Stimulated activated CD8-positive, alpha-beta memory T cell treated with anti-CD3 and anti-CD28 coated beads, Interleukin-15, amount 100 ng/mL, for 1 hour (primary cell): ENCODE measurements around the gene ARID3C.

ENCODE experiments used
- DNase-seq: peaks from one replicate; pipeline ENCODE4 v3.0.0-alpha.2; 2020; ENCODE audit warnings: low read depth

Gene ARID3C

GRCh38 chr9:34627716-34628655 lies 880 bp downstream of the ARID3C start:
- DNase-seq = no peak

DNA sequence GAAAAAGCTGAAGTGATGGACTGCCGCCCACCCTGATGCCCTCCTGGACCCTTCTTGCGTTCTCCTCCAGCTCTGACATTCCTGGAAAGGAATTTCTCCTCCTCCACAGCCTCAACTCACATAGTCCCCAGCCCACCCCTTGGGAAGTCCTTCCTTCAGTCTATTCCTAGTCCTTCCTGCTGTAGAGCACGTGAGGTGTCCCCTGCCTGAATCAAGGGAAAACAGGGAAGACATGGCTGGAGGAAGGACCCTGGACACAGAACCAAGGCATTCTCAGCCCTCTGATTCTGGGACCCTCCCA lies 3.7 kb downstream of the ARID3C start:
- no peak for DNase-seq

- DNase-seq = no peak
Observed at GRCh38 chr9:34624475-34625185, 4.2 kb downstream of the ARID3C start.

DNA sequence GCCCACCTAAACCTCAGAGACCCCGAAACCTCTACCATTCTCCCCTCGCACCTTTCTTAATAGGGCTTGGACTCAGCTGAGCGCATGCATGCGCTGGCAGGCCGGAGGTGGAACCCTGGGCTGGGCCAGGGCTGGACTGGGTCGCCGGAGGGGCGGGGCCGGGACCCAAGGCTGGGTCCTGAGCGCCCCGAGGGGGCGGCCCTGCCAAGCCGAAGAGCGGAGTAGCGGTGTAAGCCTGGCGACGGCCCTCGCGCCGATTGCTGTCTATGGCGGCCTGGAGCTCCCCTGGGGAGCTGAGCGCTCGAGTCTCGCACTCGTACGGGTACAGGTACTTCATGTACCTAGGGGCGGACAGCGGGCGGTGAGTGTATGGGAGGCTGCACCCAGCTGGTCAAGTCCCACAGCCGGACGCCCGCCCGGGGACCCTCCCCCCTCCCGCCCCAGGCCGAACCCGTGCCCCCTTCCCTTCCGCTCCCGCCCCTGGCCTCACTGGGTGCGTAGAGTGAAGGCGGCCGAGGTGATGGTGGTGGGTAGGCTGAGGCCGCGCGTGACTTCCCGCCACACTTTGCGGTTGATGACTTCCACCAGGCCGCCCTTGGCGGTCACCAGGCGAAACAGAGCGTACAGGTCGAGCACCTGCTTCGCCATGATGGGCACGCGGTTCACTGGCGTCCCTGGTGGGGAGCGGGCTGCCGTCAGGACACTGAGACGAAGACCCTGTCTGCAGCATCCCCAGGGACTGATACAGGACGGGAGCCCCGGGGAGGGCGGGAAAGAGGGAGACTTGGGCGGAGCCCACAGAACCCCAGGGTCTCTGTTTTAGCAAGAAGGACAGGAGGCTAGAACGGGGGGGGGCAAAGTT lies 5.3 kb downstream of the ARID3C start:
- DNase-seq = no peak

DNA sequence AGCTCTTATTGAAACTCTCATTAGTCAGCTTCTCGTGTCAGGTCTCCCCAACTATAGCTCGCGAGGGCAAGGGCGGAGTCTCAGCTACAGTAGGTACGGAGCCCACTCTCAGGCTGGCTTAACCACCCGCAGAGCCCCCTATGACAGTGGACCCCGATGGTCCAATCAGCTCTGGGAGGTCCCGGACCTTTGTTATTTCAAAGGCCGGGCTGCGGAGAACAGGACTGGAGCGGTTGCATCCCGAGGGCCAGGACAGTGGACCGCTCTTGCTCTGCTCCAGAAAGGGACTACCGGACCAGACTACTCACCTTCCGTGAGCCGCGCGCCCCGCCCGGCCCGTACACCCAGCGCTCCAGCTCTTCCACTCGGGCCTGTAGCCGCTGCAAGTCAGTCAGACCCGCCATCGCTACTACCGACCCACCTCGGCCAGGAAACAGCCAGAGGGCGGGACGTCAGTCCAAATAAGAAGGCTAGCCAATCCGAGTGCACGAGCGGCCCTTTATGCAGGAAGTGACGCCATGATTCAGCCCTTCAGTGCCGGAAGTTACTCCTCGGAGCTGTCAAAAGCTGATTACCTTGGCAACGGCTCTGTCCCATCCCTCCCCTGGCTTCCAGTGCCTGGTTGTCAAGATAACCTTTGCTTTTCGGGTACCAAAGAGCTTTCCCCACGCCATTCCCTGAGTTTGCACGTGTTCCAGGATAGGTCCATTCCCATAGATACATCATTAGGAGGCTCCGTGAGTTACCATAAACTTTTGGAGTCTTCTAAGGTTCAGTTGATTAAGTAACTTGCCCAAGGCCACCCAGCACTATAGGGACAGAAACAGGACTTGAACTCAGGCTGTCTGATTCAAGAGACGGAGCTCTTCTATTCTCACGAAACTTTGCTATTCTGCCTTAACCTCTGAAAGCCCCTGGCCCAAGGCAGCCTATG lies 8.5 kb downstream of the ARID3C start, which contains the start of gene DCTN3:
TSS of gene DCTN3 (minus strand) at position 435 of the 934 bp plus-strand sequence. CDS start at position 404, 31 bp downstream.
- DNase-seq = peak; percentile 80

GRCh38 chr9:34615132-34615531 lies 13.7 kb downstream of the ARID3C start:
- no peak for DNase-seq

DNA sequence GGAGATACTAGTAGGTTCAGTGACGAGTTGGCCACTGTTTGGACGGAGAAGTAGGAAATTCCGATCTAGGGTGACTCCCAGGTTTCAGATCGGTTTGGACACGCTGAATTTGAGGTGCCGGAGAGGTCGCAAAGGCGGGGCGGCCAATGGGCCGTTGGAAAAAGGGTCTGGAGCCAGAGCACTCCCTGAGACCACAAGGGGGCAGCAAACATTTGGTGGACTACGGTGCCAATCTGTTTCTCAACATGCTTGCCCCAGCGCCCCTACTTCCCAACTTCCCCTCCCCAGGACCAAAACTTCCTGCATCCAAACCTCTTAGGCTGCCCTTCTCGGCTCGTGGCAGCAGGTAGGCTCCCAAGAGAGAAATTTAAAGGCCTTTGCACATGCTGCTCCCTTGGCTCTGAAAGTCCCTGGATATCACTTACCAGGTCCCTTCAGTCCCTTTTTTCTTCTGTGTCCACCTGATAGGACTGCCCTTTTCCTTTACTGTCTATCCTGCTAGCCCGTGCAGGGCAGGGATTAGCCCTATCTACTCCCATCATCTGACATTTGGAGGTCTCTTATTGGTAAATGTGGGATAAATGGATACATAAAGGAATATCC lies 16.0 kb downstream of the ARID3C start:
- DNase-seq = peak; percentile 51

- DNase-seq = peak; percentile 70
Observed at GRCh38 chr9:34611811-34612787, 16.8 kb downstream of the ARID3C start, which contains the start of gene RPP25L. Gene RPP25L, minus strand, starts transcription at chr9:34612097. Its CDS starts 801 bp downstream, at chr9:34611296.

DNA sequence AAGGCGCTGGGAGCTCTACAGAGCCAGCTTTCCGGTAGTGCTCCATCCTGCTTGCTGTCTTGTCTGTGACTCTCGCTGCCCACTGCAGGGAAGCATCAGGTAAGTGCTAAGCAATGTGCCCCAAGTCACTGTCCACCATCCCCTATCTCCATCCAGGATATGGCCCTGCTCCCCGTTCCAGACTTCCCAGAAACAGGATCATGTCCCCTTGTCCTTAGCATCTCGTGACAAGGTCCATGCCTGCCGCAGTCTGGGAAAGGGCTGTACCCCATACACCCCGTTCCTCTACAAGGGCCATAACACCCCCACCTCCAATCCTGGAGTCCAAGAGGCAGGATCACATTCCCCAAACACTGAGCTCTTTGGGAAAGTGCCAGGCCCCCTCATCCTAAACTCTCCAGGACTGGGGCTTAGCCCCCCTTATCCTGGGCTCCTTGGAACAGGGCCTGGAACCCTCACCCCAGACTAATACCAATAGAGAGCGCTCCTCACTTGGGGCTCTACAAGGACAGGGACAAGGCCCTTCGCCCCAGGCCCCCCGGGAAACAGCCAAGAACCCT lies 17.5 kb downstream of the ARID3C start:
- DNase-seq = no peak

DNA sequence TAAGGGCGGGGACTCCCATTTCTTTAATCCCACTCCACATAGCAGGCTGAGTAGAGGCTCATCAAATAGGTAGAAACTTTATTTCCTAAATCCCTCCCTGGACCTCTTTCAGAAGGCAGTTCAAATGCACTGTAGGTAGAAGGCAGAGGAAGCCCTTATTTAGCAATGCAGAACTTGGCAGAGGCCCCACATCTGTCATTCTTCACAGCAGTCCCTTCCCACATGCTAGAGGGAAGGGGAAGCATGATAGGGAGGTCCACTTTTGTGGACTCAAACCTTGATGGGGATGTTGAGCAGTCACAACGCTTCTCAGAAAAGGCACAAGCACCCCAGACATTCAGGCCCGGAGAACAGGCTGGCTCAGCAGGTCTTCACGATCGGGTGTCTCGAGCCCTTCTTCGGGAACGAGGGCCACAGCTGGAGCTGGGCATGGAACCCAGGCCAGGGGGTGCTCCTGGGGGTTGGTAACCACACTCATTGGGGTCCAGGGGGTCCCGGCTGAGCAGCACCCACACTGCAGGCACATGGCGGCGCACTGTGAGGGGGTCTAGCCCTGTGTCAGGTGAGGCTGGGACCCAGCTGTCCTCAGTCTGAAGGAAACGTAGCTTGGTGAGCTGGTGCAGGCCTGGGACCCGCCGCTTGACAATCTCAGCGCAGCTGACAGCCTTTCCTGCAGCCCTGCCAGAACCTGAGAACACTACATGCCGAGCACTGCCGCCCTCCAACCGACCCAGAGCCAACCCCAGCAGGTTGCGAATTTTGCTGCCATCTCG lies 18.2 kb downstream of the ARID3C start:
- no peak for DNase-seq

DNA sequence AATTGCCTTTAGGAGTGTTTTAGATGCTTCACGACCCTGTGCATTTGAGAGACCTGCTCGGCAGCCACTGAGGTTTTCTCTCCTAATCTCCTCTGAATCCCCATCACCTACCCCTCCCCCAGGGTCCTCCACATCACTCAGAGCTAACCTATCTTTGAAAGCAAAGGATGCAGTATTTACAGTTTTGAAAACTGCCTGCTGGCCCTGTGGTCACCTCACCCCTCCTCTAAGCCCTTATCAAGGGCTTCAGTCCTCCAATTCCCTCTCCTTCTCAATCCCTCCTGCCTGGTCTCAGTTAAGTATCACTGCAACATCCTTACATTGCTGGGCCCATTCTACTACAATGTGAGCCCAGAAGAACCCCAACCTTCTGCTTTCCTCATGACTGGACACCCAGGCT lies 21.5 kb downstream of the ARID3C start:
- DNase-seq = no peak

DNA sequence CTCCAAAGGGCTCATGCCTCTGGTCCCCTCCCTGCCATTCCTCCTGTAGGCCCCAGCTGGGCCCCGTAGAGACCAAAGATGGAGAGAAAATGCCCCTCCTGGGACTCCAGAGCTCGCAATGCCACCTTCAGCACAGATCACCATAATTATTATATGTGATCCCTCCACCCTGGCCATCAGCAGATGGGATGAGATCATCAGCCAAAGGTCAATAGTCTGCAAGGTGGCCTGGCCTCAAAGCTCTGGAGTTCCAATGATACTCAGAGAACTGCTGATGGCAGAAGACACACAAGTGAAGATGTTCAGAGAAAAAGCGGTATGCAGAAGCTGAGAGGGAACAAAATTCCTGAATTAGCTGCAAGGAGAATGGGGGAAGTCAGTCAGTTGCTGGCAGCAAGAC lies 22.0 kb downstream of the ARID3C start:
- no peak for DNase-seq

GRCh38 chr9:34606190-34606589 lies 22.7 kb downstream of the ARID3C start:
- DNase-seq = no peak

DNA sequence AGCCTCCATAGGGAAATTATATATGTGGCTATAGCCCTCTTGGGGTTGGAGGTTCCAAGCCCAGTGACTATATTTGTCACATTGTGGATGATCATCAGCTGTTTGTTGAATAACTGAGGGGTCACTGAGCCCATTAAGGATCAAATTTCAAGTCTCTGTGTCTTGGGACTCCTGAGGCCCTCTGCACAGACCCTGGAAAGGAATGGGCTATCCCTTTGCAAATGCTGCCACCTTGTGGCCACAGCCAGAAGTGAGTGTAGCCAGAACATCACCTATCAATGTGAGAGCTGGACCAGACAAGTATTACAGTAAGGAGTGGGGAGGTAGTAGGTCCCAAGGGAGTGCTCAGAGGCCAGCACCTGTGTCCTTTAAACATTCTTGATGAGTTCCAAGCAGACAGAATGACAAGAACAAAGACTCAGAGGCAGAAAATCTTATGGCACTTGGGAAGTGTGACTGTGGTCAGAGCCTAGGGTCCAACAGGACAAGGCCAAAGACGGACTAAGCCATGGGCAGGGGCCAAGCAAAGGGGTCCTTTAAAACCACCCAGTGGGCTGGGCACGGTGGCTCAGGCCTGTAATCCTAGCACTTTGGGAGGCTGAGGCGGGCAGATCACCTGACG lies 25.1 kb downstream of the ARID3C start:
- DNase-seq = peak; percentile 75

GRCh38 chr9:34601937-34602573 lies 26.8 kb downstream of the ARID3C start:
- no peak for DNase-seq

DNA sequence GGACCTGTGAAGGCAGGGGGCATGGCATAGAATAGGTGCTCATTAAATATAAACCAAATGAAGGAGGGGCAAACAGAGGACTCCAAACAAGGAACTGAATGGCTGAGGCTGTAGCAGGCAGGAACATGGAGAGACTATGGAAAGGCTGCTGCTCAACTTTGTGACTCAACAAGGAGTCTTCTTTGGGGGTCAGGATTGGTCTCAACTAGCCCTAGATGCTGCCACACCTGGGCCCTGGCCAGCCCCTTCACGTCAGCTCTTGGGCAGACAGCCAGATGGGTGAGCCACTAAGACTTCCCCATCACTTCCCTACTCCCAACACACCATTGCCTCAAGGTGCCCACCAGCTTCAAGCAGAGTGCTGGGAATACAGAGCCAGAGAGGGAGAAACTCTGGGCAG lies 28.0 kb downstream of the ARID3C start:
- no peak for DNase-seq

- DNase-seq = no peak
Observed at GRCh38 chr9:34599546-34599945, 29.3 kb downstream of the ARID3C start.
